Measurements from ENCODE around the gene VCL.

Gene VCL

GRCh38 chr10:74021248-74022055, 23.5 kb downstream of the VCL start:
- no peak overlapping the region for H3K4me3 Mint-ChIP-seq
- H3K27ac Mint-ChIP-seq = peak overlapping the region; percentile 1 to 37 (median 7)

DNA sequence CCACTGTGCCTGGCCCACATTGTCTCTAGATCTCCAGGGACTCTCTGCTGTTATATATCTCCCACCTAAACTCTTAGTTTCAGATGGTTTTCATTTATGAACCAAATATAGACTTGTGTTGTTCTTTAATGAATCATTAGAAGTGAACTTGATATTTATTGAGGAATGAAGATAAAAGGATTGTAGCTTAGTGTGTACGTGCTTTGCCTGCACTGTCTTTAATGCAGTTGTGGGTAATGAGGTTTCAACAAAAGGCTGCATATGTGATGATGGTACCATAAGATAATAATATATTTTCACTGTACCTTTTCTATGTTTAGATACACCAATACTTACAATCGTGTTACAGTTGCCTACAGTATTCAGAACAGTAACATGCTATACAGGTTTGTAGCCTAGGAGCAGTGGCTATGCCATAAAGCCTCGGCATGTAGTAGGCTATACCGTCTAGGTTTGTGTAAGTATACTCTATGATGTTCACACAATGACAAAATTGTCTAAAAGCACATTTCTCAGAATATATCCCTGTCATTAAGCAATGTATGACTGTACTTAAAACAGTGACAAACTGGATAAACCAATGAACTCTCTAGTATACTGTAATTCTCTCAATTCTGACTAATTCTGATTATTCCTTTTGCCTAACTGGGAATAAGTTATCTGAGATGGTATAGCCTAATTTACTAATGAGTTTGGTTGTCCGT, 25.2 kb downstream of the VCL start:
- Mint-ChIP-seq H3K27me3 (ENCODE audit: low read depth) (no peaks in the 10 kb centered on the region), H3K9me3 (no peaks in the 10 kb centered on the region), H3K27ac (no peak overlapping the region), H3K36me3 (ENCODE audit: low read depth) (peaks cover 18% of the 10 kb centered on the region), H3K4me3 (no peak overlapping the region), H3K4me1 (peaks cover 39% of the 10 kb centered on the region)
- TF ChIP-seq, protein P1, sequence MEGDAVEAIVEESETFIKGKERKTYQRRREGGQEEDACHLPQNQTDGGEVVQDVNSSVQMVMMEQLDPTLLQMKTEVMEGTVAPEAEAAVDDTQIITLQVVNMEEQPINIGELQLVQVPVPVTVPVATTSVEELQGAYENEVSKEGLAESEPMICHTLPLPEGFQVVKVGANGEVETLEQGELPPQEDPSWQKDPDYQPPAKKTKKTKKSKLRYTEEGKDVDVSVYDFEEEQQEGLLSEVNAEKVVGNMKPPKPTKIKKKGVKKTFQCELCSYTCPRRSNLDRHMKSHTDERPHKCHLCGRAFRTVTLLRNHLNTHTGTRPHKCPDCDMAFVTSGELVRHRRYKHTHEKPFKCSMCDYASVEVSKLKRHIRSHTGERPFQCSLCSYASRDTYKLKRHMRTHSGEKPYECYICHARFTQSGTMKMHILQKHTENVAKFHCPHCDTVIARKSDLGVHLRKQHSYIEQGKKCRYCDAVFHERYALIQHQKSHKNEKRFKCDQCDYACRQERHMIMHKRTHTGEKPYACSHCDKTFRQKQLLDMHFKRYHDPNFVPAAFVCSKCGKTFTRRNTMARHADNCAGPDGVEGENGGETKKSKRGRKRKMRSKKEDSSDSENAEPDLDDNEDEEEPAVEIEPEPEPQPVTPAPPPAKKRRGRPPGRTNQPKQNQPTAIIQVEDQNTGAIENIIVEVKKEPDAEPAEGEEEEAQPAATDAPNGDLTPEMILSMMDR (IDR thresholded peaks at IDR 0.05; ENCODE audit: unreplicated experiment in 3 of 3) = no peak

More at GRCh38 chr10:74021248-74022055, 23.5 kb downstream of the VCL start:
- no peaks in the 10 kb centered on the region for H3K9me3 Mint-ChIP-seq
- H3K36me3 Mint-ChIP-seq (ENCODE audit: low read depth) = peaks cover 16% of the 10 kb centered on the region
- TF ChIP-seq, protein P1 (IDR thresholded peaks at IDR 0.05; ENCODE audit: unreplicated experiment in 3 of 3) = no peak
- no peaks in the 10 kb centered on the region for H3K27me3 Mint-ChIP-seq (ENCODE audit: low read depth)
- peaks cover 33% of the 10 kb centered on the region for H3K4me1 Mint-ChIP-seq

- peaks cover 38% of the 10 kb centered on the region for H3K4me1 Mint-ChIP-seq
- TF ChIP-seq, protein P1 (IDR thresholded peaks at IDR 0.05; ENCODE audit: unreplicated experiment in 3 of 3) = no peak
- no peaks in the 10 kb centered on the region for H3K27me3 Mint-ChIP-seq (ENCODE audit: low read depth)
- no peaks in the 10 kb centered on the region for H3K9me3 Mint-ChIP-seq
- no peak overlapping the region for H3K27ac Mint-ChIP-seq
- peaks cover 10% of the 10 kb centered on the region for H3K36me3 Mint-ChIP-seq (ENCODE audit: low read depth)
- H3K4me3 Mint-ChIP-seq = no peak overlapping the region
Observed at GRCh38 chr10:74024600-74024999, 26.7 kb downstream of the VCL start.

DNA sequence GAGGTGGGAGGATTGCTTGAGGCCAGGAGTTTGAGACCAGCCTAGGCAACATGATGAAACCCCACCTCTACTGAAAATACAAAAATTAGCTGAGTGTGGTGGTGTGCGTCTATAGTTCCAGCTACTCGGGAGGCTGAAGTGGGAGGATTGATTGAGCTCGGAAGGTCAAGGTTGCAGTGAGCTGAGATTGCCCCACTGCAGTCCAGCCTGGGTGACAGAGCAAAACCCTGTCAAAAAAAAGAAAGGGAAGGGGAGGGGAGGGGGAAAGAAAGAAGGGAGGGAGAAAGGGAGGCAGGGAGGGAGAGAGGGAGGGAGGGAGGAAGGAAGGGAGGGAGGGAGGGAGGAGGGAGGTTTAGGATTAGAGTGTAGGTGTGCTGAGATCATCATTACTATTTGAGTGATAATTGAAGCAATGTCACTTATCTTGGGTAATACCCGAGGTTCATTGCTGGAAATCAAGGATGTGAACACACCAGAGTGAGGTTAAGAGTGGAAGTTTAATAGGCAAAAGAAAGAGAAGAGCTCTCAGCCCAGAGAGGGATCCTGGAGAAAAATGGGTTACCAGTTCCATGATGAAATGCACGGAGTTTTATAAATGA, 27.6 kb downstream of the VCL start:
- Mint-ChIP-seq H3K4me3 (no peak overlapping the region), H3K4me1 (peaks cover 46% of the 10 kb centered on the region), H3K9me3 (no peaks in the 10 kb centered on the region), H3K27me3 (ENCODE audit: low read depth) (no peaks in the 10 kb centered on the region), H3K36me3 (ENCODE audit: low read depth) (peaks cover 10% of the 10 kb centered on the region), H3K27ac (peak overlapping the region in 1 of 3 experiments; percentile 0)
- TF ChIP-seq, protein P1 (IDR thresholded peaks at IDR 0.05; ENCODE audit: unreplicated experiment in 3 of 3) = no peak

DNA sequence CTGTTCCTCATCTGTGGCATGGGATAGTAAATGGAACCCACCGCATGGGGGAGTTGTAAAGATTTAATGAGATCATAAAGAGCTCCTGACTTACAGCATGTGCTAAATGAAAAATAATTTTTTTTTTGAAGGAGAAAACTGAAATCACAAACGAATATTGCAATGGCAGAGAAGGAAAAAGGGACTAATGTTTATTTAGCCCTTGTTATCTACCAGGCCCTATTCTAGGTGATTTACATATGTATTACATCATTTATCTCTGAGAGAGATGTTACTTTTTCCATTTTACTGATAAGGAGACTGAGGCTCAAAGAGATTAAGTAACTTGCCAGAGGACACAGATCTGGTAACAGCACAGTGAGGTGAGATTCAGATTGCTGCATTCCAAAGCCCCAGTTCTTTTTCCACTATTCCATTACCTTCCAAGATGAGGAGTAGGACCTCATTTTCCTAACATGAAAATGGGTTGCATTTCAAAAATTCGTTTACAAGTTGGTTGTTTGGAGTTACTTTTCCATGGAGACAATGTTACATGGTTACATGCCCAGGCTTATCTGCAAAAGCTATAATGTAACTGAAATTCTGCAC, 28.6 kb downstream of the VCL start:
- H3K4me1 Mint-ChIP-seq = peaks cover 48% of the 10 kb centered on the region
- peaks cover 11% of the 10 kb centered on the region for H3K36me3 Mint-ChIP-seq (ENCODE audit: low read depth)
- H3K4me3 Mint-ChIP-seq = no peak overlapping the region
- TF ChIP-seq, protein P1 (IDR thresholded peaks at IDR 0.05; ENCODE audit: unreplicated experiment in 3 of 3) = no peak
- H3K27ac Mint-ChIP-seq = no peak overlapping the region
- no peaks in the 10 kb centered on the region for H3K27me3 Mint-ChIP-seq (ENCODE audit: low read depth)
- H3K9me3 Mint-ChIP-seq = no peaks in the 10 kb centered on the region
